Thoracic aorta (tissue), 2 donors: ENCODE measurements around the gene TAL1. TPM values are rescaled to one million over a fixed set of nuclear protein-coding genes. Genes with fewer than 3 reads are reported as not detected.

Experiments
- ATAC-seq: fragments of 150-250 bp; one replicate; pipeline ENCODE4 v1.8.0; 2017; ENCODE audit warnings: low read depth; ENCODE audit not compliant: insufficient number of reproducible peaks, low FRiP score
- DNase-seq: peaks from one replicate; pipeline ENCODE4 v3.0.0-alpha.2; 2020; ENCODE audit warnings: low spot score
- H3K27ac ChIP-seq, 2 donors: fragments of 200-600 bp; sonication (generic); 1 replicate in 1 of 2; 2 replicates in 1 of 2; pipeline ENCODE4 v1.5.1; 2016; ENCODE audit warnings: mild to moderate bottlenecking in 2 of 2, moderate library complexity in 2 of 2
- H3K27me3 ChIP-seq: fragments of 200-600 bp; sonication (generic); replicated peaks from 2 replicates; pipeline ENCODE4 v1.6.0; 2016; ENCODE audit warnings: mild to moderate bottlenecking; ENCODE audit not compliant: insufficient read depth
- H3K36me3 ChIP-seq: fragments of 200-600 bp; sonication (generic); one replicate; pipeline ENCODE4 v1.5.1; 2016
- H3K4me1 ChIP-seq, 2 donors: fragments of 200-600 bp; sonication (generic); 1 replicate in 1 of 2; 2 replicates in 1 of 2; pipeline versions ENCODE4 v1.5.1 to v1.6.0; 2016; ENCODE audit warnings: low read depth in 2 of 2, mild to moderate bottlenecking in 1 of 2; ENCODE audit not compliant: control insufficient read depth in 1 of 2
- H3K4me3 ChIP-seq: fragments of 200-600 bp; sonication (generic); 2 replicates; pipeline ENCODE4 v1.5.1; 2016; ENCODE audit warnings: mild to moderate bottlenecking
- H3K9me3 ChIP-seq: fragments of 200-600 bp; sonication (generic); 2 replicates; pipeline ENCODE4 v1.5.1; 2016
- CTCF ChIP-seq: fragments of 200-600 bp; sonication (generic); IDR thresholded peaks from one replicate; pipeline ENCODE4 v1.5.1; 2019; ENCODE audit warnings: antibody characterized with exemption
- total RNA-seq, 2 donors: library from RNA; depleted of rRNA; stranded (reverse); fragments of >200 nt; gene quantifications; one replicate each; pipeline versions ENCODE4 v1.1.0 to v1.2.3, GENCODE V29; 2016

The TAL1 gene
- total RNA-seq, 2 donors from 2014 or later = 2.4 to 3.0 TPM

DNA sequence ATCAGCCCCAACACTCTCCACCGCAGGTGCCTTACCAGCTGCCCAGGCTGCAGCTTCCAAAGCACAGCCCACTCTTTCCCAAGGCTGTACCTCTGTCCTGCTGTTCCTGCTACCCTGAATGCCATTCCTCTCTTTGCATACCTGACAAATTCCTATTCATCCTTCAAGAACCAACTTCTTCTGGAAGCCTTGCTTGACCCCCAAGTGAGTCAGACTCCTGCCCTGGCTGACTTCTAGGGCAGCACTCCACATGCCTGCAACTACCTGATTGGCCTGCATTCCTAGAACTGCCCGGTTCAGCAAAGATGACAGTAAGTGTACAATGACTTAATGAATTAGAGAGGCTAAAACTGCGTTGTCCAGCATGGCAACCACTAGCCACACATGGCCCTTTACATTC lies 21.4 kb downstream of the TAL1 start:
- no peaks in the 10 kb centered on the region for H3K4me1 ChIP-seq
- H3K27me3 ChIP-seq = no peaks in the 10 kb centered on the region
- H3K9me3 ChIP-seq = no peaks in the 10 kb centered on the region
- ATAC-seq = no peak
- no peak for DNase-seq
- H3K27ac ChIP-seq = no peak overlapping the region
- H3K4me3 ChIP-seq = no peak overlapping the region
- H3K36me3 ChIP-seq = no peaks in the 10 kb centered on the region
- TF ChIP-seq CTCF = no peak

- Histone ChIP-seq H3K27me3 (no peaks in the 10 kb centered on the region), H3K4me1 (no peaks in the 10 kb centered on the region), H3K9me3 (no peaks in the 10 kb centered on the region), H3K36me3 (no peaks in the 10 kb centered on the region), H3K27ac (no peak overlapping the region), H3K4me3 (no peak overlapping the region)
- no peak for TF ChIP-seq CTCF
- DNase-seq (no peak), ATAC-seq (no peak)
Measured at GRCh38 chr1:47209725-47210325, 22.2 kb downstream of the TAL1 start.

GRCh38 chr1:47209091-47209490 lies 22.9 kb downstream of the TAL1 start:
- Histone ChIP-seq H3K27me3 (no peaks in the 10 kb centered on the region), H3K4me1 (no peaks in the 10 kb centered on the region), H3K4me3 (no peak overlapping the region), H3K27ac (no peak overlapping the region), H3K9me3 (no peaks in the 10 kb centered on the region), H3K36me3 (no peaks in the 10 kb centered on the region)
- TF ChIP-seq CTCF = no peak
- no peak for ATAC-seq
- no peak for DNase-seq

DNA sequence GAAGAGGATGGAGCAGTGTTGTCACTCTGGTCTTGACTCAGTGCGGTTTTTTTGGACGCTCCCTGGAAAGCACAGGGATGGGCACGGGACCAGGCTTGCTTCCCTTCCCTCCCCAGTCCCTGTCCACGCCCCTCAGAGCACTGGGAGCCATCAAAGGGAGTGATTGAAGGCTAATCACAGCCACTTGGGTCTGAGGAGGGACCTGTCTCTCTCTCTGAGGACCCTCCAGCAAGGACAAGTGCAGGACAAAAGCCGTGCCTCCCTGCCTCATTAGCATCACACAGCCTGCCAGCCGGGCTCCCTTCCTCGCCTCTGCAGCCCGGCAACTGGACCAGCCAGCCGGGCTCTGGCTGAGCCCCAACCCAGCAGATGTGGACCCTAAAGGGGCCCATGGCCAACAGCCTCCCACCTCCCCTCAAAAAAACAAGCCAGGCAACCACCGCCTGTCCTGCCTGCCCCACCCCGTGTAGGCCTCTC lies 23.6 kb downstream of the TAL1 start:
- Histone ChIP-seq H3K27me3 (no peaks in the 10 kb centered on the region), H3K9me3 (no peaks in the 10 kb centered on the region), H3K36me3 (no peaks in the 10 kb centered on the region), H3K4me1 (no peaks in the 10 kb centered on the region), H3K27ac (no peak overlapping the region), H3K4me3 (no peak overlapping the region)
- TF ChIP-seq CTCF = no peak
- DNase-seq (no peak), ATAC-seq (no peak)

GRCh38 chr1:47207803-47208373 lies 24.1 kb downstream of the TAL1 start:
- Histone ChIP-seq H3K27me3 (no peaks in the 10 kb centered on the region), H3K4me1 (no peaks in the 10 kb centered on the region), H3K9me3 (peaks cover 3% of the 10 kb centered on the region), H3K27ac (no peak overlapping the region), H3K4me3 (no peak overlapping the region), H3K36me3 (no peaks in the 10 kb centered on the region)
- no peak for ATAC-seq
- no peak for DNase-seq
- no peak for TF ChIP-seq CTCF
